ENCODE data around the gene ZNF391.
A peak's percentile ranks its signal among the peaks of the same experiment; 100 is the strongest.
"Not testable (repeated sequence)": the region's sequence is repeated elsewhere in the genome, so short reads cannot be mapped to it uniquely, and the experiment has no call there.

The ZNF391 gene

DNA sequence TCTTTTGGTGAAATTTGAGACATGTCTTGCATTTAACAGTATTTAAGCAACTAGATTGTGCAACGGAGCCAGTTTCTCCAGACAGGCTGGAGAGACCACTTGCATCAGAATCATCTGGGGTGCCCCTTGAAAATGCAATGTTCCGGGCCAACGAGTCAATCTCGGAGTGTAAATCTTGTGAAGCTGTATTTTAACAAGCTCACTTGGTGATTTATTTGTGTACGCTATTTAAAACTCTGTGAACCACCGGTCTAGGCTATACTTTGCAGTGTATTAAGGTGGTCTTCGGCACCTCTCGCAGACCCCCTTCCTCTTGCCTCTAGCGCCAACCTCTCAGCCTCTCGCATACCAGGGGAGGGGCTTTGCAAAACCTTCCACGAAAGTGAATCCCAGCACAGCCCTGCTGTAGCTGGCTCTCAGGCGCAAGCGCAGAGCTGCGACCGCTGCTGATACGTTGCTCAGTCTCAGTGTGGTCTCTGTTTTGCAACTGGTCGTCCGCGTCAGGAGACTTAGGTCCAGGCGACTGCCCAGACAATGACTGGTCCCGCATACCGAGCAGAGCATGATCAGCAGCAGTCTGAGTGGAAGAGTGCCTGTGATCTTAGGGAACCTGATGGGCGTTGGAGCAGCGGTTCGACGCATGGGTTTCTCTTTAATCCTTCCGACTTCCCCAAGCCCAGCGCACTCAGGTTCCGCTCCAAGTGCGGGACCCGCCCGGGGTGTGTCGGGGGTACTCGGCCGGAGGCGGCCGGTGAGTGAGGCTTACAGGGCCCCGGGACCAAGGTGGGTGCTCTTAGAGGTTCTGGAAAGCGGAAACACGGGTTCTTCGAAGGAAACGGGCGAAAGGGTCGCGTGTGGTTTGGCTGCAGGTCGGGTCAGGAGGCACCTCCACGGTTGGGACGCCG, at the start of gene ZNF391:
Gene ZNF391 (plus strand): TSS at position 467 of the 905 bp plus-strand sequence. CDS start 11,612 bp downstream, outside the sequence.
- DNase-seq = peak; percentile 67

DNA sequence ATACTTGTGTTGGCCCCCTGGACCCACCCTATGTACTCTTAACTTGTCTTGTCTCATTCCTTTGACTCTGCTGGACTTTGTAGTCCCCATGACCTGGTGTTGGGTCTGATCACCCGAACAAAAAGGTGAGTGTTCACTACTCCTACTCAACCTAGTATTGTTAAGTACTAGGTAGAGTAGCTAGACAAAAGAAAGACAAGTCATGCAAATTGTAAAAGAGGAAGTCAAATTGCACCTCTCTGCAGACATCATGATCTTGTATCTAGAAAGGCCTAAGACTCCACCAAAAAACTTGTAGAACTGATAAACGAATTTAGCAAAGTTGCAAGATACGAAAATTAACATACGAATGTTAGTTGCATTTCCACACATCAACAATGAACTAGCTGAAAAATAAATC, 35.7 kb upstream of the ZNF391 start:
- DNase-seq = no peak

GRCh38 chr6:27358786-27359185, 29.8 kb upstream of the ZNF391 start:
- DNase-seq = no peak

- DNase-seq = no peak
Observed at GRCh38 chr6:27359231-27359630, 29.3 kb upstream of the ZNF391 start.

DNA sequence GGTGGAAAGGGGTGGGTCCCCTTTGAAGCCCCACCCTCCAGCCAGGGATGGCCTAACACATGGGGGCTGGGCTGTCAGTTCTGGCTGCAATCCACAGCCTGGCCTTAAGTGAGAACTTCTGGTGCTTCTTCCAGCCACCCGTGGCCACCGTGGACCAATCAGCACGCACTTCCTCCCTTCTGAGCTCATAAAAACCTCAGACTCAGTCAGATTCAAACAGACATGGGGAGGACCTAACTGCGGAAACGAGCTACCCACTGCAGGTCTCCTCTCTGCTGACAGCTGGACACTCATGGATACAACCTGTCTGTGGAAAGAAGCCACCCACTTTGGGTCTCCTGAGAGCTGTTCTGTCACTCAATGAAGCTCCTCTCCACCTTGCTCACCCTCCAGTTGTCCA, 20.4 kb upstream of the ZNF391 start:
- no peak for DNase-seq

DNA sequence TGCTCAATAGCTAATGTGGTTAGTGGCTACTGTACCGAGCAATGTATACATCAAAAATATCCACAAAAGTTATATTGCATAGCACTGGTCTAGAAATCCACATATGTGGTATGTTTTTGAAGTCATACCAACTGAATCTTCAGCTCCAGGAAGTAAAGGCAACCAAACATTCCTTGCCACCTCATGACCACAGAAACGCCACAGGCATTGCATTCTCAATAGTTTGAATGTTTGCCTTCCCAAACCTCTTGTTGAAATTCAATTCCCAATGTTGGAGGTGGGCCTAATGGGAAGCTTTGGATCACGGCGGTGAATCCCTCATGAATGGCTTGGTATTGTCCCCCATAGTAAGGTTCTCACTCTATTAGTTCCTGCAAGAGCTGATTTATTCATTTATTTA, 18.2 kb upstream of the ZNF391 start:
- no peak for DNase-seq

DNA sequence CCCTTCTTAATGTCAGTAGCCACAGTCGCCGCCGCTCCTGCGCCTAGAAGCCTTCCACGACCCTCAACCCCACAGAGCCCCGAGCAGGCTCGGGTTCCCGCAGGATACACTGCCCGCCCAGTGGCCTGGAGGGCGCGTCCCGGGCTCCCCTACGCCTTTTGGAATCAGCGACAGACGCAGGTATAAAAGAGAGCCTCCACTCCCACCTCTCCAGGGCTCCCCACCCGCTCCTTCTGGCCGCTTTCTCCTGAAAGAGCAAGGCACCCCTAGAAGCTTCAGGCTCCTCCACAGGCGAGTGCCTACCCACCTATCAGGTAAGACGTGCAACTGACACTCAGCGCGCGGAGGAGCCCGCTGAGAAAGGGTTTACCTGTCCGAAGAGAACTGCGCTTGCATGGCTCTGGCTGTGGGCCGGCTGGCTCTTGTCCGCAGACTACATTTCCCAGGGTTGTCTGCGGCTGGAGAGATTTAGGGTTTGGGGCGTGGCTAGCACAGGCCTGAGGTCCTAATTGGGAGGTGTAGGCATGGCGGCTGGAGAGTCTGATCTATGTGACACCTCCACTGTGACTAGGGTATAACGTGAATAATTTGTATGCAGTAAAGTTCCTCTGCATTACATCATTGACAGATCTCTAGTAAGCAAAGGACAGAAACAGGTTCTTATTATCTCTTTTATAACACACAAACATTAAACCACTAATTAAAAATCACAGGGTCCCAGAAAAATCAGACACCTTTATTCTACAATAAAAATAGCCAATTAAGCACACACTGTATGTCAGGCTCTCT, 13.5 kb upstream of the ZNF391 start:
- DNase-seq = peak; percentile 52

GRCh38 chr6:27375613-27376079, 12.9 kb upstream of the ZNF391 start:
- no peak for DNase-seq

GRCh38 chr6:27378406-27378805, 10.2 kb upstream of the ZNF391 start:
- not testable (repeated sequence) for DNase-seq

DNA sequence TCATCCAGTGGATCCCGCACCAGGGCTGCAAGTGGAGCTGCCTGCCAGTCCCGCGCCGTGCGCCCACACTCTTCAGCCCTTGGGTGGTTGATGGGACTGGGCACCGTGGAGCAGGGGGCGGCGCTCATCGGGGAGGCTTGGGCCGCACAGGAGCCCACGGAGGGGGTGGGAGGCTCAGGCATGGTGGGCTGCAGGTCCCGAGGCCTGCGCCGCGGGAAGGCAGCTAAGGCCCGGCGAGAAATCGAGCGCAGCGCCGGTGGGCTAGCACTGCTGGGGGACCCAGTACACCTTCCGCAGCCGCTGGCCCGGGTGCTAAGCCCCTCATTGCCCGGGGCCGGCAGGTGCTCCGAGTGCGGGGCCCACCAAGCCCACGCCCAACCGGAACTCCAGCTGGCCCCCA, 7.6 kb upstream of the ZNF391 start:
- not testable (repeated sequence) for DNase-seq

GRCh38 chr6:27383011-27383410, 5.5 kb upstream of the ZNF391 start:
- DNase-seq = no peak

- DNase-seq = no peak
Observed at GRCh38 chr6:27383481-27383880, 5.1 kb upstream of the ZNF391 start.

- no peak for DNase-seq
Observed at GRCh38 chr6:27392623-27393022, 4.1 kb downstream of the ZNF391 start.

DNA sequence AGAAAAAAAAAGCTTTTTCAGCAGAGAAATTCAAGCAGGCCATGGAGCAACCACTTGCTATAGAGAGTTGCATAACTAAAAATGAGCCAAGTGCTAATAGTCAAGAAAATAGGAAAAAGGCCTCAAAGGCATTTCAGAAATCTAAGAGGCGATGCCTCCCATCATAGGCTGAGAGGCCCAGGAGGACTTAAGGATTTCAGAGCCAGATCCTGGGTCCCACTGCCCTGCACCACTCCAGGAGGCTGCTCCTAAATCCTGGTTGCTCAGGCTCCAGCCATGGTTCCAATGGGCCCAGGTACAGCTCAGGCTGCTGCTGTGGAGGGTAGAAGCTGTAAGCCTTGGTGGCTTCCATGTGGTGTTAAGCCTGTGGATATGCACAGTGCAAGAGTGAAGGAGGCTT, 5.5 kb downstream of the ZNF391 start:
- no peak for DNase-seq

DNA sequence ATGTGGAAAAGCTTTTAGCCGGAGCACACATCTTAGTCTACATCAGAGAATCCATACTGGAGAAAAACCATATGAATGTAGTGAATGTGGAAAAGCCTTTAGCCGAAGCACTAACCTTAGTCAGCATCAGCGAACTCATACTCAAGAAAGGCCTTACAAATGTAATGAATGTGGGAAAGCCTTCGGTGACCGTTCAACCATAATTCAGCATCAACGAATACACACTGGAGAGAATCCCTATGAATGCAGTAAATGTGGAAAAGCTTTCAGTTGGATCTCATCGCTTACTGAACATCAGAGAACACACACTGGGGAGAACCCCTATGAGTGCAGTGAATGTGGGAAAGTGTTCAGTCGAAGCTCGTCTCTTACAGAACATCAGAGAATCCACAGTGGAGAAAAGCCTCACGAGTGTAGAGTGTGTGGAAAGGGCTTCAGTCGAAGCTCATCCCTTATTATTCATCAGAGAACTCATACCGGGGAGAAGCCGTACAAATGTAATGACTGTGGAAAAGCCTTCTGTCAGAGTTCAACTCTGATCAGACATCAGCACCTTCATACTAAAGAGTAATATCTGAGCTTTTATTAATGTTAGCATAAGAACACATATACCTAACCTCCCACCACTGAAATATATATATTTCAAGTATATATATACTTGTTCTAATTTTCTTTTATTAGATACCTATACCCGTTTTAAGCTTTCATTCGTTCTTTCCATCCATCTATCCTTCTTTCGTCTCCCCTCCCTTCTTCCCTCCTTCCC, 12.5 kb downstream of the ZNF391 start:
- DNase-seq = no peak

DNA sequence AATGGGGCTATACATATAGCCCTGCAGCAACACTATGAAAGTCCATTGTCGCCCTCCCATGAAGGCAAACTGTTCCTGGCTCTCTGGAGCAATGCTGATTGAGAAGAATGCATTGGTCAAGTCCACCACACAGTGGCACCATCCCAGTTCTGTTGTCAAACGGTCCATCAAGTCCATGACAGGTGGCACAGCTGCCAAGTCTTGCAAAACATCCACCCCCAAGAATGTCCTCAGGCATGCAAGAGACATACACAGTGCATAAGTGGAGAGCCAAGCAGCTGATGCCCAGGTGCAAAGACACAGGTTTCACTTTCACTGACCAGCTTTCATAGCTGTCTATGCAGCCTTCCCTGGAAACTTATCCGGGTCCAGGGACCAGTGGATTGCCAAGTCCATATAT, 17.5 kb downstream of the ZNF391 start:
- no peak for DNase-seq

DNA sequence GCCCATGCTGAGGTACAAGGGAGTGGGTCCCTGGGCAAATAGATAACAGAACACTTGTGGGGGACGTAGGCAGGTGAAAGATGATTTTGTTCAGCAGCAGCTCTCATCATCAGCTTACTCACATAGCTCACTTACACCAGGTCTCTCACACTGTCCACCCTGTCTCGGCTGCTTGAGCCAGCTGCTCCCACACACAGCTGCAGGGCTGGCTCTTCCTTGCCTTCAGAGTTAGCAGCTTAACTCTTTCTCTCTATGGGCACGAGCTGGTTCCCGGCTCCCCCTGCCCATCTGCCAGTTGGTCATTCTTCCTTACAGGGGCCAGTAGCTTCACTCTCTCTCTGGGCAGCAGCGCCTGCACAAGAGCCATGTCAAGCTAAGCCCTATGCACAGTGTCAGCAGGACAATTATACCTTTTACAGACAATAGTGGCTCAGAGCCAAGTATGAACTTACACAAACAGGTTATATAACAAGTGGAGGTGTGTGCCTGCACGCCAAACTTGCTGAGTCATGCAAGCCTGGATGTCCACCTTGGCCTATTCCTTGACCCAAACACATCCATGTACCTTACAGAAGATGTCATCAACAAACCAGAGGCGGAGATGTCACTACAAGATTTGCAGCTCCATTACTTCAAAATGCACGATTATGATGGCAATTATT, 18.7 kb downstream of the ZNF391 start:
- DNase-seq = no peak

DNA sequence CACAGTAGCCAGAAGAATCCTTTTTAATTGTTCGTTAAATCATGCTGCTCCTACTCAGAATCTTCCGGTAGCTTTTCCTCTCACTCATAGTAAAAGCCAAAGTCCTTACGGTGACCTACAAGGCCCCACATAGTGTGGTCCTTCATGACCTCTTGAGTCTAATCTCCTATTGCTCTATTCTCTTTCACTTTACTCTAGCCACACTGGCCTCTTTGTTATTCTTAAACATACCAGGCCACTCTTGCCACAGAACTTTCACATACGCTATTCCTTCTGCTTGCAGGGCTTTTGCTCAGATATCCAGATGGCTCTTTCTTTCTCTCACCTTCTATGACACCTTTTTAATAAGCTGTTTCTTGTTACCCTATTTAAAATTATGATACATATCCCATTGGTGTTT, 25.7 kb downstream of the ZNF391 start:
- DNase-seq = no peak

DNA sequence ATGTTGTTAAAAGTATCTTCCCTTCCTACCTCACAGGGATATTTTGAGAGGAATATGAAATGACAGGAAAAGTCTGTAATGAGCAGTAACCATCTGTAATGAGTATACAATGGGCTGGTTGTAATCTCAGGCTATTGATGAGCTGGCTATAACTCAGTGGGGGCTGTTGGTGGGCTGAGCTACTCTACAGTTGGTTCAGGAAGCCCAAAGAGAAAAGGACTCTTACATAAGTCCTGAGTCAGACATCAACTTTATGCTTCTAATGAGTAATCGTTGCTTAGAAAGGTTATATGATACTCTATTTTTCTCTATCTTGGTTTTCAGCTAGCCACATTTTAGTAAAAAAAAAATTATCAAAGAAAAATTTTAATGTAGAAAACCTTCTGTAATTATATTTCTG, 26.4 kb downstream of the ZNF391 start:
- DNase-seq = no peak

DNA sequence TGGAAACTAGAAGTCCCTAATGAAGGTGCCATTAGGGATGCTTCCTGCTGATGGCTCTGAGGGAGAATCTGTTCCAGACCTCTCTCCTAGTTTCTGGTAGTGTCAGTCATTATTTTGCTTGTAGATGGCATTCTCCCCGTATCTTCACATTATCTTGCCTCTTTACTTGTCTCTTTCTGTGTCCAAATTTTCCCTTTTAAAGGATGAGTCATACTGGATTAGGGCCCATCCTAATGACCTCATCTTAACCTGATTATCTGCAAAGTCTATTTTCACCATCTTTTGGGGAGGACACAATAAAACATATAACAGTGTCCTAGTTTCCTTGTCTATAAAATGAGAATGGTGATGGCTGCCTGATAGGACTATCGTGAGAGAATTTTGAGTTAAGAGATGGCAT, 27.3 kb downstream of the ZNF391 start:
- DNase-seq = no peak

GRCh38 chr6:27419363-27419762, 30.8 kb downstream of the ZNF391 start:
- DNase-seq = no peak

- no peak for DNase-seq
Observed at GRCh38 chr6:27422651-27423332, 34.2 kb downstream of the ZNF391 start.

Data from 8988T (cell line).